ENCODE results near the gene MACROD1. TPM values are rescaled to one million over a fixed set of nuclear protein-coding genes. Genes with fewer than 3 reads are reported as not detected.

The MACROD1 gene
- total and polyA plus RNA-seq, 2 of the 13 experiments (the other 11 are each of a cell fraction or from before 2014, with no cell fraction given) = 23.1 to 34.5 TPM

GRCh38 chr11:64069401-64070313, 96.3 kb downstream of the MACROD1 start:
- H3K4me1 ChIP-seq (ENCODE audit: insufficient read depth, low read length) = no peaks in the 10 kb centered on the region
- no peak overlapping the region for H3K4me3 ChIP-seq (replicated peaks in 1 of 3; ENCODE audit: insufficient read depth in 1 of 3, low read depth in 2 of 3, low read length in 3 of 3)
- H3K9me3 ChIP-seq (ENCODE audit: low read length) = no peaks in the 10 kb centered on the region
- POLR2A ChIA-PET = interaction anchor here (0.7 kb wide), 1 partner anchor 16 kb away, joined by 3 read pairs; no protein-coding TSS in a partner anchor
- no peaks in the 10 kb centered on the region for H3K79me2 ChIP-seq (ENCODE audit: insufficient read depth, low read length)
- no peak overlapping the region for H3K4me2 ChIP-seq (ENCODE audit: low read depth, low read length)
- TF ChIP-seq ZNF230 (CRISPR knock-in tag; IDR thresholded peaks at IDR 0.05) = no peak
- peak; percentile 82 for TF ChIP-seq ZNF629 (CRISPR knock-in tag; conservative IDR thresholded peaks at IDR 0.05)
- TF ChIP-seq, protein P1, sequence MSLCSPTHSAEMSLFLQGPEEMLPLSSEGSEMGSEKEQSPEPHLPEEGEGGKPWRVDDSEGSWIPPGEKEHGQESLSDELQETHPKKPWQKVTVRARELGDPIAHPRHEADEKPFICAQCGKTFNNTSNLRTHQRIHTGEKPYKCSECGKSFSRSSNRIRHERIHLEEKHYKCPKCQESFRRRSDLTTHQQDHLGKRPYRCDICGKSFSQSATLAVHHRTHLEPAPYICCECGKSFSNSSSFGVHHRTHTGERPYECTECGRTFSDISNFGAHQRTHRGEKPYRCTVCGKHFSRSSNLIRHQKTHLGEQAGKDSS (CRISPR knock-in tag; IDR thresholded peaks at IDR 0.05; ENCODE audit: borderline replicate concordance, low read depth) = no peak
- TF ChIP-seq POGK (CRISPR knock-in tag; conservative IDR thresholded peaks at IDR 0.05) = no peak
- no peak for TF ChIP-seq NRL (CRISPR knock-in tag; IDR thresholded peaks at IDR 0.05; ENCODE audit: borderline replicate concordance)
- no peaks in the 10 kb centered on the region for H3K27me3 ChIP-seq (ENCODE audit: control insufficient read depth in 1 of 2, insufficient read depth in 2 of 2, low read length in 2 of 2)
- peaks cover 14% of the 10 kb centered on the region; the same call in 1 of the 2 replicates for H4K20me1 ChIP-seq (ENCODE audit: insufficient read depth, low read length)
- CTCF ChIA-PET (ENCODE audit: low intra/inter-chr PET ratio, low total read pairs) = no interaction called here
- BruUV-seq (replicated peaks) = no TSS peak
- DNase-seq (ENCODE audit: low spot score) = no peak
- H3K36me3 ChIP-seq (replicated peaks in 1 of 2; ENCODE audit: control insufficient read depth in 1 of 2, insufficient read depth in 2 of 2, low read length in 2 of 2) = no peaks in the 10 kb centered on the region
- H3K9ac ChIP-seq (ENCODE audit: insufficient read depth, low read depth, low read length) = no peak overlapping the region
- no peak overlapping the region for H2AFZ ChIP-seq (ENCODE audit: low read length)
- no peak for ATAC-seq
- in situ Hi-C loops (cut with HindIII; ENCODE audit: extremely low pct_ligation_motif_present, low pct_unique_long_range_greater_than_20kb) = no loop called here
- intact Hi-C loops (cut with micrococcal nuclease; ENCODE audit: unreplicated experiment) = no loop called here
- 89% methylated on average over 19 of the region's 23 CpGs for WGBS (ENCODE audit: low lambda C conversion rate)
- no peak for FAIRE-seq
- H3K27ac ChIP-seq (ENCODE audit: extremely low read length, insufficient read depth, low read length) = no peak overlapping the region

Data from HepG2 (cell line).